GM19467 (cell line): ENCODE results near the gene RCL1.
"Not testable (repeated sequence)": the region's sequence is repeated elsewhere in the genome, so short reads cannot be mapped to it uniquely, and the experiment has no call there.

Experiments used
- ATAC-seq: cut with Tn5 transposase; IDR thresholded peaks from one replicate; pipeline ENCODE4 v1.9.1; 2021; ENCODE audit warnings: mild to moderate bottlenecking, moderate library complexity; ENCODE audit not compliant: unreplicated experiment

Gene RCL1

GRCh38 chr9:4781408-4781807, 11.3 kb upstream of the RCL1 start:
- ATAC-seq: no peak

DNA sequence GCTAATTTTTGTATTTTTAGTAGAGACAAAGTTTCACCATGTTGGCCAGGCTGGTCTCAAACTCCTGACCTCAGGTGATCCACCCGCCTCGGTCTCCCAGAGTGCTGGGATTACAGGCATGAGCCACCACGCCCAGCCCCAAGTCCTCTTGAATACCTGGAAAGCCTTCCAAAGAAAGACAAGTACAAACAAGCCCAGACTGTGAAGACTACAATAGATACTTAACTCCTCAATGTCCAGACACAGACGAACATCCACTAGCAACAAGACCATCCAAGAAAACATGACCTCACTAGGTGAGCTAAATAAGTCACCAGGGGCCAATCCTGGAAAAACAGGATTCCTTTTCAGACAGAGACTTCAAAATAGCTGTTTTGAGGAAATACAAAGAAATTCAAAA, 9.6 kb upstream of the RCL1 start:
- not testable (repeated sequence) for ATAC-seq

- ATAC-seq: no peak
Measured at GRCh38 chr9:4784403-4784802, 8.3 kb upstream of the RCL1 start.

DNA sequence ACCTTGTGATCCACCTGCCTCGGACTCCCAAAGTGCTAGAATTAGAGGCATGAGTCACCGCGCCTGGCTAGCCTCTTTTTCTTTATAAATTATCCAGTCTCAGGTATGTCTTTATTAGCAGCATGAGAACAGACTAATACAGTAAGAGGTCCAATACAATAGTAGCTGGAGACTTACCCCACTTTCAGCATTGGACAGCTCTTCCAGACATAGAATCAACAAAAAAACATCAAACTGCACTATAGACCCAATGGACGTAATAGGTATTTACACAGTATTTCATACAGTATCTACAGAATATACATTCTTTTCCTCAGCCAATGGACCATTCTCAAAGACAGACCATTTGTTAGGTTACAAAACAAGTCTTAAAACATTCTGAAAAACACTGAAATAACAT, 6.1 kb upstream of the RCL1 start:
- no peak for ATAC-seq

DNA sequence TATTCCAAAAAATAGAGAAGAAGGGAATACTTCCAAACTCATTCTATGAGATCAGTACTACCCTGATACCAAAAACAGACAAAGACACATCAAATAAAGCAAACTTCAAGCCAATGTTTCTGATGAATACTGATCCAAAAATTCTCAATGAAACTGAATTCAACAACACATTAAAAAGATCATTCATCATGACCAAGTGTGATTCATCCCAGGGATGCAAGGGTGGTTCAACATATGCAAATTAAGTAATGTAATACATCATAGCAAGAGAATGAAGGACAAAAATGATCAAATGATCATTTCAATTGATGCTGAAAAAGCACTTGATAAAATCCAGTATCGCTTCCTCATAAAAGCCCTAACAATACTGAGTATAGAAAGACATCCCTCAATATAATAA, 4.9 kb upstream of the RCL1 start:
- no peak for ATAC-seq

DNA sequence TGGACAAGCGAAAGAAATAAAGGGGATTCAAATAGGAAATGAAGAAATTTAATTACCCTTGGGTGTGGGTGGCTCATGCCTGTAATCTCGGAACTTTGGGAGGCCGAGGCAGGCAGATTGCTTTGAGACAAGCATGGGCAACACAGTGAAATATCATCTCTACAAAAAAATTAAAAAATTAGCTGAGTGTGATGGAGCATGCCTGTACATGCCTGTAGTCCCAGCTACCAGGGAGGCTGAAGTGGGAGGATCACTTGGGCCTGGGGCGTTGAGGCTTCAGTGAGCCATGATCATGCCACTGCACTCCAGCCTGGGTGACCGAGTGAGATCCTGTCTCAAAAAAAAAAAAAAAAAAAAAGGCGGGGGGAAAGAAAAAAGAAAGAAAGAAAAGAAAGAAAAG, 4.0 kb upstream of the RCL1 start:
- no peak for ATAC-seq

GRCh38 chr9:4792054-4792571, 631 bp upstream of the RCL1 start:
- ATAC-seq: peak; percentile 24

DNA sequence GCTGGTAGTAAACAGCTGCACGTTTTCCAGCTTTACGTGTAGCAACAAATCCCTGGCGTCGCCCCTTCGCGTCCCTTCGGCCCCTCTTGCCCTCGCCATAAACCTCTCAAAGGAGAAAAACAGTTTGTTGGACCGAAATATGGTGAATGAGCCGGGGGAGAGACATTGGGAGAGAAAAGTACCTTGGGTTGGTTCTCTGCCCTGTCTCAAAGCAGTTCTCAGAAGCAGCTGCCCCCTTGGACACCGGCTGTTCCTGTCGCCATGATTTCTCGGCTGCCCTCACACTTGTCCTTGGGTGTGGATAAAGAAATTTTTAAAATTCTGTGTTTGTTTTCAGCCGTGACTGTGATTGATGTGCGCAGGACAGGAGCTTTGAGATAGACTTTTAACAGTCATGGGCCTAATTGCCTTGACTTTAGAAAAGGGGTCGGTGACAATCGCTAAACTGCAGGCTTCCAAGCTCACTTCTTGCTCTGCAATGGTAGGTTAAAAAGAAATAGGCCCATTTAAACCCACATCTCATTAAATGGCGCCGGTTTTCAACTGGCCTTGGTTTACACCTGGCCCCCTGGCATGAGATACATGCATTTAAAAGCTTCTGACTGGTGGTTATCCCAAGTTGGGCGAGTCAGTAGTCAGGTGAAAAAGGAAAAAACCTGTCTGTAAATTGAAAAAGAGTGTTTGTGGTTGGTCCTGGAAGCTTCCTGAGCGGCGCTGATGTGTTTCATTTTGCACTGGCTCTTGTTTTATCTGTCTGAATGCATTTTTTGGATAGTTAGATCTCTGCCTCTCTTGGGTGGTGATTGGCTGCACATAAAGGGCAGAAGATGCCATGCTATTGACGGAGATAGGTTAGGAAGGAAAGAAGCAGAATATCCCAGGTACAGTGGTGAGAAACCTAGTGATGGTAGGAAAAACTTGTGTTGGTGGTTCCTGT, 983 bp downstream of the RCL1 start:
- ATAC-seq: no peak

GRCh38 chr9:4794691-4795090, 1.9 kb downstream of the RCL1 start:
- no peak for ATAC-seq

- ATAC-seq: not testable (repeated sequence)
Measured at GRCh38 chr9:4795108-4795507, 2.4 kb downstream of the RCL1 start.

DNA sequence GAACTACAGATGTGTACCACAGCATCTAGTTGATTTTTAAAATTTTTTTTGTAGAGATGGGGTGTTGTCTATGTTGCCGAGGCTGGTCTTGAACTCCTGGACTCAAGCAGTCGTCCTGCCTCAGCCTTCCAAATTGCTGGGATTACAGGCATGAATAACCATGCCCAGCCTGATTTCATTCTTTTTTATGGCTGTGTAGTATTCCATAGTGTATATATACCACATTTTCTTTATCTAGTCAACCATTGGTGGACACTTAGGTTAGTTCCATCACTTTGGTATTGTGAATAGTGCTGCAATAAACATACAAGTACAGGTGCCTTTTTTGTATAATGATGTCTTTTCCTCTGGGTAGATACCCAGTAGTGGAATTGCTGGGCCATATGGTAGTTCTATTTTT, 3.8 kb downstream of the RCL1 start:
- ATAC-seq: no peak

DNA sequence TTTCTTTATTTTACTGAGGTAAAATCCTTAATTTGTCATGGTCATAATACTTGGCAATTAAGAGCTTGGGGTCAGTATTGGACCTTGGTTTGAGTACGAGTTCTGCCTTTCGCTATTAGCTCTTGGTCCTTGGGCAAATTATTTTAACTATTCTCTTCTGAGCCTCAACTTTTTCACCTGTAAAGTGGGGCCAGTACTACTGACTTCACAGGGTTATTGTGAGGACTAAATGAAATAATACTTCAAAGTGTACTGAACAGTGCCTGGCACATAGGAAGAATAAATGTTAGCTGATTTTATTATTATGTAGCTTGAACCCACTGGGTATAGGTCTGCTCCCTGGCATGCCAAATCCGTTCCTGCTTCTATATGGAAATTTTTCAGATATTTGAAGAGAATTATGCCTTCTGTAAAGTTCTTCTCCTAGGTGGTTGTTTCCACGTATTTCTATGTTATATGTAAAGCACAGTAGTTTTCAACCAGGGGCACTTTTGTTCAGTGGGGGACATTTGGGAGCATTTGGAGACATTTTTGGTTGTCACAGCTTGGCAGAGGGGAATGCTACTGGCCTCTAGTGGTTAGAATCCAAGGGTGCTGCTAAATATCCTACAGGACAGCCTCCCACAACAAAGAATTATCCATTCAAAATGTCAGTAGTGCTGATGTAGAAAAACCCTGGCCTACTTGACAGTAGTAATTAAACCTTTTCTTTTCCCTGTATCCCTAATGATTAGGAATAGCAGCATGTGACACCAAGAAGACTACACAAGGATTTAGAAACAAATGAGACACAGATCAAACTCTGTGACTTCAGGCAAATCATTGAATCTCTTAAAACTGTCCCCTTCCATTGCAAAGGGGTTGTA, 4.5 kb downstream of the RCL1 start:
- ATAC-seq: no peak

GRCh38 chr9:4797854-4798150, 5.1 kb downstream of the RCL1 start:
- ATAC-seq: no peak

- ATAC-seq: no peak
Measured at GRCh38 chr9:4798281-4799032, 5.7 kb downstream of the RCL1 start.

DNA sequence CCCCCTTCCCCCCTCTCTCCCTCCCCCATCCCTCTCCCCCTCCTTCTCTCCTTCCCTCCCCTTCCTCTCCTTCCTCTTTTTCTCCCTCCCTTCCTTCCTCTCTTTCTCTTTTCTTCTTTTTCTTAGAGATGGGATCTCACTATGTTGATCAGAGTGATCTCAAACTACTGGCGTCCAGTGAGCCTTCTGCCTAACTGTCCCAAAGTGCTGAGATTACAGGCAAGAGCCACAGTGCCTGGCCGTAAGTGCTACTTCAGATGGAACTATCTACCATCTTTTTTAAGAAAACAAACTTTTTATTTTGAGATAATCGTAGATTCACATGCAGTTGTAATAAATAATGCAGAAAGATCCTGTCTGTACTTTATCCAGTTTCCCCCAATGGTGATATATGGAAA, 6.3 kb downstream of the RCL1 start:
- no peak for ATAC-seq

GRCh38 chr9:4799775-4800174, 7.0 kb downstream of the RCL1 start:
- no peak for ATAC-seq

- ATAC-seq: no peak
Measured at GRCh38 chr9:4801156-4801555, 8.4 kb downstream of the RCL1 start.

DNA sequence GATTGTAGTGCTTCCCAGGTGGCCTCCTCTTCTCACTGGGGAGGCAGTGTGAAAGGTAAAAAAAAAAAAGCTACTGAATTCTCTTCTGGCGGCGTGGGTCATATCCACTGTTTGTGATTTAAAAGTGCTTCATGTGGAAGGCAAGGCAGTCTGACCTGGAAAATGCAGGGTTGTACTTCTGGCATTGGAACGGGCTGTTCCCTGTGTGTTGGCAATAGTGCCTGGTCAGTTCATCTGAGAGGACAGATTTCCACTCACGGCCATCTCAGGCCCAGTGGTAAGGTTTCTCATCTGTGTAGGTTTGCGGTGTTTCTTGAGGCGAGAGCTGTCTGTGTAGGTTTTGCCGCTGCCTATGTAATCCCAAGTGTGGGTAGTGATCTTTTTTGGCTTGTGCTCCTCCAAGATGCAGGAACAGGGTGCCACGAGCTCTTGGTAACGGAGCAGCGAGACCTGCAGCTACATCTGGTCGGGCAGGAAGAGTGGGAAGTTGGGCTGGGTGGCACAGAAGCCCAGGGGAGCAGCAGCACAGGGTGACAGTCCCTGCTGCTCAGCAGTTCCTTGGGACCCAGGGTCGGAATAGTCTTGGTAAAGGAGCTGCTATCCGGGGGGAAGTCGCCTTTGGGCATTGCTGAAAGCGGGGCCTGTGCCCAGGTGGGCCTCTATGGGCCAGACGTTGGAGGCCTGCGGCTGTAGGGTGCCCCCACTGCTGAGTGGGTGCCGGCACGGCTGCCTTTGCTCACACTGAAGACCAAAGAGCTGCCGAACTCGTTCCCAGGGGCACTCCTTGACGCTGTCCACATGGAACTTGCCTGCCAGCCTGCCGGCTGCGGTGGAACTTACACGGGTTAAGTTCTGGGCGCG, 11.2 kb downstream of the RCL1 start:
- no peak for ATAC-seq

DNA sequence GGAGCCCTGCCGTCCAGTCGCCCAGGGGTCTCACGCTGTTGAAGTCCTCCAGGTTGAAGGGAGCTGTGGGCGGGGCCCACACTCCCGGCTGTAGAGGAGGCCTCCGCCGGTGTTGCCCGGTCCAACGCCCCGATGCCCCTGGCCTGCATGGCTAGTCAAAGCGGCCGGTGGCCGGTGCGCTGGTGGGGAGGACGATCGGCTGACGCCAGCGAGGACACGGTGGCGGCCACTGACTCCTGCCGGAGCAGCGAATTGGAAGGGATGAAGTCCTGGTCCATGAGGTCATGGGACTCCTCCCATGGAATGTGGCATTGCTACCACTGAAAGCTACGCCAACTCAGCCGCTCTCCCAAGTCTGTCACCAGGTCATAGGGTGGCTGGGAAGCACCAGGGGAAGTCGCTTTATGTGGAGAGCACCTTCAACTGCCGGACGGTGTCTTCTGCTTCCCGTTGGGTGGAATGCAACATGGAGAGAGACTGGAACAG, 11.8 kb downstream of the RCL1 start:
- no peak for ATAC-seq
